Loucy (cell line): ENCODE results near the gene RCC1.

ENCODE experiments used
- CTCF ChIP-seq: fragments of 200-600 bp; sonication (generic); conservative IDR thresholded peaks from 2 replicates; pipeline ENCODE4 v1.5.1; 2014; ENCODE audit warnings: mild to moderate bottlenecking, antibody characterized with exemption, low read length
- EZH2phosphoT487 ChIP-seq: fragments of 200-600 bp; IDR thresholded peaks from 2 replicates; pipeline ENCODE4 v1.6.1; 2018; ENCODE audit warnings: antibody characterized with exemption, mild to moderate bottlenecking, moderate library complexity, borderline replicate concordance

GRCh38 chr1:28510273-28510969, 4.6 kb downstream of the RCC1 start:
- no peak for TF ChIP-seq CTCF
- no peak for TF ChIP-seq EZH2phosphoT487
